Smooth muscle cell (in vitro differentiated cells): ENCODE results near the gene TULP3. TPM values are rescaled to one million over a fixed set of nuclear protein-coding genes. Genes with fewer than 3 reads are reported as not detected.

Source experiments
- DNase-seq: peaks from one replicate; lab custom pipeline; 2025; ENCODE audit not compliant: unreplicated experiment; lab: John Stamatoyannopoulos, UW
- H2AFZ ChIP-seq: fragments of 200-600 bp; sonication (generic); 2 replicates; pipeline ENCODE4 v1.6.0; 2016; ENCODE audit warnings: antibody characterized with exemption, low read depth, mild to moderate bottlenecking
- H3F3A ChIP-seq: fragments of 200-600 bp; sonication (generic); 2 replicates; pipeline ENCODE4 v1.6.0; 2017; ENCODE audit warnings: antibody characterized with exemption, low read depth
- H3K27ac ChIP-seq: fragments of 200-600 bp; sonication (generic); 2 replicates; pipeline ENCODE4 v1.5.1; 2016; ENCODE audit warnings: low read depth, mild to moderate bottlenecking
- H3K27me3 ChIP-seq: fragments of 200-600 bp; sonication (generic); 2 replicates; pipeline ENCODE4 v1.6.1; 2016; ENCODE audit warnings: low read depth, mild to moderate bottlenecking
- H3K36me3 ChIP-seq: fragments of 200-600 bp; sonication (generic); 2 replicates; pipeline ENCODE4 v1.5.1; 2016; ENCODE audit warnings: low read depth
- H3K4me1 ChIP-seq: fragments of 200-600 bp; sonication (generic); 2 replicates; pipeline ENCODE4 v1.5.1; 2016; ENCODE audit warnings: low read depth
- H3K4me2 ChIP-seq: fragments of 200-600 bp; sonication (generic); 2 replicates; pipeline ENCODE4 v1.6.0; 2016; ENCODE audit warnings: mild to moderate bottlenecking
- H3K4me3 ChIP-seq: fragments of 200-600 bp; sonication (generic); 2 replicates; pipeline ENCODE4 v1.5.1; 2016; ENCODE audit warnings: mild to moderate bottlenecking
- H3K79me2 ChIP-seq: fragments of 200-600 bp; sonication (generic); 2 replicates; pipeline ENCODE4 v1.6.0; 2016; ENCODE audit warnings: low read depth, mild to moderate bottlenecking
- H3K9ac ChIP-seq: fragments of 200-600 bp; sonication (generic); 2 replicates; pipeline ENCODE4 v1.6.0; 2016; ENCODE audit warnings: low read depth
- H3K9me3 ChIP-seq: fragments of 200-600 bp; sonication (generic); replicated peaks from 2 replicates; pipeline ENCODE4 v1.5.1; 2016; ENCODE audit warnings: low read depth
- H4K20me1 ChIP-seq: fragments of 200-600 bp; sonication (generic); 2 replicates; pipeline ENCODE4 v1.6.0; 2016; ENCODE audit warnings: low read depth
- WGBS: methylation state at CpG from one replicate; pipeline ENCODE4 v1.1.7; 2016; ENCODE audit warnings: low lambda C conversion rate; 5-methylcytosine and 5-hydroxymethylcytosine counted together
- polyA plus RNA-seq: library from polyadenylated mRNA; unstranded; fragments of >200 nt; fragmentation: Nextera tagmentation; extraction: Ambion mirVana; gene quantifications from 2 replicates; pipeline ENCODE4 v1.2.1, GENCODE V29; 2016
- total RNA-seq: library from RNA; depleted of rRNA; stranded (reverse); fragments of >200 nt; gene quantifications from 2 replicates; pipeline ENCODE4 v1.2.3, GENCODE V29; 2014
- TF ChIP-seq, protein P1 (sequence below): fragments of 200-600 bp; sonication (generic); IDR thresholded peaks from 2 replicates; pipeline ENCODE4 v1.5.1; 2017; ENCODE audit warnings: borderline replicate concordance, mild to moderate bottlenecking, antibody characterized with exemption; ENCODE audit not compliant: insufficient read depth, poor library complexity, severe bottlenecking

TULP3 gene
- total and polyA plus RNA-seq, 2 experiments from 2014 or later = 33.7 to 40.6 TPM

DNA sequence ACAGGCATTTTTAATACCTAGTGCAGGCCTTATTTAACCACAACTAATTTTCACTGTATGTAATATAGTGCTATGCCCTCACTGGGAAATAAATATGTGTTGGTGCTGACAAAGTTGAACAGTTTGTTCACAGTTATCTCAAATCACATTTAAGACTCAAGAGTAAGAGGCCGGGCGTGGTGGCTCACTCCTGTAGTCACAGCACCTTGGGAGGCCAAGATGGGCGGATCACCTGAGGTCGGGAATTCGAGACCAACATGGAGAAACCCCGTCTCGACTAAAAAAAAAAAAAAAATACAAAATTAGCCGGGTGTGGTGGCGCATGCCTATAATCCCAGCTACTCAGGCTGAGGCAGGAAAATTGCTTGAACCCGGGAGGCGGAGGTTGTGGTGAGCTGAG is 45.6 kb downstream of the TULP3 start:
- Histone ChIP-seq H3K79me2 (no peaks in the 10 kb centered on the region), H3K36me3 (peaks cover 8% of the 10 kb centered on the region)
- WGBS = 94% methylated on average over 11 of the region's 11 CpGs

DNA sequence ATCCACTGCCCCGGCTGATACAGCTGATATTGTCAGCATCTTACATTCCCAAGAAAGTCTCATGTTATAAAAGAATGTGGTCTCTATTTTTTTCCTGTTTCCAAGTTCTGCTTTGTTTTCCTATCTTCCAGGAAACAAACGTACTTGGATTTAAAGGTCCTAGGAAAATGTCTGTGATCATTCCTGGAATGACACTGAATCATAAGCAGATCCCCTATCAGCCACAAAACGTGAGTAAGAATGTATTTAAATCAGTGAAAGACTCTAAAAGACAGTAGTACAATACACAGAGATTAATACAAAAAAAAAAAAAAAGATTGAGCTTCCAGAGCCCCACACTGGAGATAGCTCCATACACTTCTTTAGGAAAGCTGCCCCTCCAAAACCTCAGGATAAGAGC is 46.8 kb downstream of the TULP3 start:
- H3K36me3 ChIP-seq = peaks cover 7% of the 10 kb centered on the region
- no peak overlapping the region for H3K27ac ChIP-seq
- H3K4me1 ChIP-seq = no peaks in the 10 kb centered on the region
- no peak overlapping the region for H3K4me3 ChIP-seq
- no peaks in the 10 kb centered on the region for H3K27me3 ChIP-seq
- no peaks in the 10 kb centered on the region for H3K9me3 ChIP-seq
- no peak for DNase-seq
- H3F3A ChIP-seq = peaks cover 5% of the 10 kb centered on the region
- 87% methylated on average over 3 of the region's 3 CpGs for WGBS
- H3K9ac ChIP-seq = no peak overlapping the region
- no peaks in the 10 kb centered on the region for H4K20me1 ChIP-seq
- no peak overlapping the region for H3K4me2 ChIP-seq
- TF ChIP-seq, protein P1, sequence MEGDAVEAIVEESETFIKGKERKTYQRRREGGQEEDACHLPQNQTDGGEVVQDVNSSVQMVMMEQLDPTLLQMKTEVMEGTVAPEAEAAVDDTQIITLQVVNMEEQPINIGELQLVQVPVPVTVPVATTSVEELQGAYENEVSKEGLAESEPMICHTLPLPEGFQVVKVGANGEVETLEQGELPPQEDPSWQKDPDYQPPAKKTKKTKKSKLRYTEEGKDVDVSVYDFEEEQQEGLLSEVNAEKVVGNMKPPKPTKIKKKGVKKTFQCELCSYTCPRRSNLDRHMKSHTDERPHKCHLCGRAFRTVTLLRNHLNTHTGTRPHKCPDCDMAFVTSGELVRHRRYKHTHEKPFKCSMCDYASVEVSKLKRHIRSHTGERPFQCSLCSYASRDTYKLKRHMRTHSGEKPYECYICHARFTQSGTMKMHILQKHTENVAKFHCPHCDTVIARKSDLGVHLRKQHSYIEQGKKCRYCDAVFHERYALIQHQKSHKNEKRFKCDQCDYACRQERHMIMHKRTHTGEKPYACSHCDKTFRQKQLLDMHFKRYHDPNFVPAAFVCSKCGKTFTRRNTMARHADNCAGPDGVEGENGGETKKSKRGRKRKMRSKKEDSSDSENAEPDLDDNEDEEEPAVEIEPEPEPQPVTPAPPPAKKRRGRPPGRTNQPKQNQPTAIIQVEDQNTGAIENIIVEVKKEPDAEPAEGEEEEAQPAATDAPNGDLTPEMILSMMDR = no peak
- H3K79me2 ChIP-seq = no peaks in the 10 kb centered on the region
- no peak overlapping the region for H2AFZ ChIP-seq

More for the DNA sequence above, 45.6 kb downstream of the TULP3 start:
- TF ChIP-seq, protein P1 = no peak
- no peak for DNase-seq
- no peaks in the 10 kb centered on the region for H4K20me1 ChIP-seq
- no peak overlapping the region for H3K4me2 ChIP-seq
- no peaks in the 10 kb centered on the region for H3F3A ChIP-seq
- no peak overlapping the region for H3K27ac ChIP-seq
- H3K4me3 ChIP-seq = no peak overlapping the region
- no peaks in the 10 kb centered on the region for H3K9me3 ChIP-seq
- no peaks in the 10 kb centered on the region for H3K4me1 ChIP-seq
- no peak overlapping the region for H2AFZ ChIP-seq
- no peak overlapping the region for H3K9ac ChIP-seq
- H3K27me3 ChIP-seq = no peaks in the 10 kb centered on the region

DNA sequence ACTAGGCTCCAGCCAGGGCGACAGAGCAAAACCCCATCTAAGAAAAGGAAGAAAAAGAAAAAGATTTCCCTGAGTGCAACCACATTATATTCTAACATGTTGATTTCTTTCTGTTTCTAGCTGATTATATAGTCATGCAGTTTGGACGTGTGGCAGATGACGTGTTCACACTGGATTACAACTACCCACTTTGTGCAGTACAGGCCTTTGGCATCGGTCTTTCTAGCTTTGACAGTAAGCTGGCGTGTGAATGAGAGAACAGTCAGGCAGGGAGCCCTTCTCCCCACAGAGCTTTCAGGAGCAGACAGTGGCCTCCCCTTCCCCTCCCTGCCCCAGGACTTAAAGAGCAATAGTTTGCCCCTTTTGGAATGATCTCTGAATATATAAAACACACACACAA is 48.5 kb downstream of the TULP3 start:
- Histone ChIP-seq H3K36me3 (peaks cover 7% of the 10 kb centered on the region), H3F3A (peaks cover 5% of the 10 kb centered on the region), H3K79me2 (no peaks in the 10 kb centered on the region), H3K4me1 (no peaks in the 10 kb centered on the region), H3K27me3 (no peaks in the 10 kb centered on the region), H3K9ac (no peak overlapping the region), H3K4me3 (no peak overlapping the region), H3K4me2 (no peak overlapping the region), H2AFZ (no peak overlapping the region), H3K9me3 (no peaks in the 10 kb centered on the region), H3K27ac (no peak overlapping the region), H4K20me1 (no peaks in the 10 kb centered on the region)
- TF ChIP-seq, protein P1 = no peak
- no peak for DNase-seq
- WGBS = 94% methylated on average over 5 of the region's 5 CpGs

DNA sequence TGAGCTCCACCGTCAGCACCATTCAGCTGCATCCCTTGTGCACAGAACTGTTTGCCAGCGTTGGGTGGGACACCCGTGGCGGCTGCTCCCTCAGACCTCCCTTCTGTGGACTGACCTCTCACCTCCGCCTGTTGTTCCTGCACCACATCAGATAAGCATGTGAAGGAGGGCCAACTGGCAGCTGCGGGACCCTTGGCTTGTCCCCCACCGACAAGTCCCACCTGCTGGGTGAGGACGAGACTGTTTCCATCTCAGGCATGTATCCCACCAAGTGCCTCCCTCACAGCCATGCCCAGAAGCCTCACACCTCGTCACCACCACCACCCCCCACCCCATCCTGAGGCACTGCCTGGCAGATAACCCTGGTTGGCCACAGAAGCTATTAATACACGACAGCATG is 49.9 kb downstream of the TULP3 start:
- no peaks in the 10 kb centered on the region for H3K27me3 ChIP-seq
- 84% methylated on average over 10 of the region's 10 CpGs for WGBS
- peaks cover 5% of the 10 kb centered on the region for H3F3A ChIP-seq

More for the DNA sequence above, 49.9 kb downstream of the TULP3 start:
- no peaks in the 10 kb centered on the region for H4K20me1 ChIP-seq
- TF ChIP-seq, protein P1 = no peak
- no peak overlapping the region for H3K4me2 ChIP-seq
- no peak overlapping the region for H3K4me3 ChIP-seq
- H3K27ac ChIP-seq = no peak overlapping the region
- no peaks in the 10 kb centered on the region for H3K79me2 ChIP-seq
- no peak for DNase-seq
- no peaks in the 10 kb centered on the region for H3K9me3 ChIP-seq
- H3K4me1 ChIP-seq = no peaks in the 10 kb centered on the region
- no peak overlapping the region for H2AFZ ChIP-seq
- no peak overlapping the region for H3K9ac ChIP-seq
- H3K36me3 ChIP-seq = no peaks in the 10 kb centered on the region
